GM23338 (cell line): ENCODE results near the gene CSTPP1. TPM values are rescaled to one million over a fixed set of nuclear protein-coding genes. Genes with fewer than 3 reads are reported as not detected.

Source experiments
- ATAC-seq: fragments of 200-7000 bp; cut with Tn5 transposase; 3 replicates; pipeline ENCODE4 v1.9.1; 2020
- DNase-seq: peaks from one replicate; pipeline ENCODE4 v3.0.0-alpha.2; 2015; ENCODE audit warnings: low spot score
- H2AFZ ChIP-seq: fragments of 200-600 bp; sonication (generic); 2 replicates; pipeline ENCODE4 v1.8.0; 2016; ENCODE audit warnings: antibody characterized with exemption, mild to moderate bottlenecking, moderate library complexity
- H3F3A ChIP-seq: fragments of 200-600 bp; sonication (generic); replicated peaks from 2 replicates; pipeline ENCODE4 v1.8.0; 2017; ENCODE audit warnings: antibody characterized with exemption, mixed run types, low read depth
- H3K27ac ChIP-seq: fragments of 200-600 bp; sonication (generic); 2 replicates; pipeline ENCODE4 v1.6.1; 2016; ENCODE audit warnings: low read depth
- H3K27me3 ChIP-seq: fragments of 200-600 bp; sonication (generic); 2 replicates; pipeline ENCODE4 v1.8.0; 2016; ENCODE audit warnings: mild to moderate bottlenecking, mixed run types, moderate library complexity; ENCODE audit not compliant: insufficient read depth
- H3K36me3 ChIP-seq: fragments of 200-600 bp; sonication (generic); 2 replicates; pipeline ENCODE4 v1.8.0; 2016; ENCODE audit warnings: mild to moderate bottlenecking; ENCODE audit not compliant: insufficient read depth
- H3K4me1 ChIP-seq: fragments of 200-600 bp; sonication (generic); 2 replicates; pipeline ENCODE4 v1.8.0; 2016; ENCODE audit warnings: mild to moderate bottlenecking, moderate library complexity; ENCODE audit not compliant: insufficient read depth
- H3K4me2 ChIP-seq: fragments of 200-600 bp; sonication (generic); 2 replicates; pipeline ENCODE4 v1.7.1; 2017; ENCODE audit warnings: mixed run types
- H3K4me3 ChIP-seq: fragments of 200-600 bp; sonication (generic); 2 replicates; pipeline ENCODE4 v1.6.1; 2016; ENCODE audit warnings: mixed run types
- H3K79me2 ChIP-seq: fragments of 200-600 bp; sonication (generic); replicated peaks from 2 replicates; pipeline ENCODE4 v1.8.0; 2017; ENCODE audit warnings: mild to moderate bottlenecking; ENCODE audit not compliant: insufficient read depth
- H3K9me2 ChIP-seq: fragments of 200-600 bp; sonication (generic); 2 replicates; pipeline ENCODE4 v1.8.0; 2017; ENCODE audit not compliant: insufficient read depth
- H4K20me1 ChIP-seq: fragments of 200-600 bp; sonication (generic); replicated peaks from 2 replicates; pipeline ENCODE4 v1.8.0; 2017; ENCODE audit warnings: mild to moderate bottlenecking; ENCODE audit not compliant: insufficient read depth
- H3K27ac Mint-ChIP-seq: 2 replicates; pipeline ENCODE4 v1.8.0; 2020; ENCODE audit warnings: inconsistent platforms, mild to moderate bottlenecking, moderate library complexity, mixed read lengths
- H3K27me3 Mint-ChIP-seq: 3 replicates; pipeline ENCODE4 v1.8.0; 2022; ENCODE audit warnings: low read depth, mild to moderate bottlenecking, moderate library complexity, mixed read lengths, inconsistent platforms; ENCODE audit not compliant: insufficient read depth, poor library complexity
- H3K36me3 Mint-ChIP-seq: 3 replicates; pipeline ENCODE4 v1.8.0; 2021; ENCODE audit warnings: low read depth, mild to moderate bottlenecking, inconsistent platforms, moderate library complexity, mixed read lengths
- H3K4me1 Mint-ChIP-seq: 3 replicates; pipeline ENCODE4 v1.8.0; 2020; ENCODE audit warnings: mild to moderate bottlenecking, inconsistent platforms, mixed read lengths
- H3K4me3 Mint-ChIP-seq: 3 replicates; pipeline ENCODE4 v1.8.0; 2021; ENCODE audit warnings: moderate library complexity, mild to moderate bottlenecking, inconsistent platforms, mixed read lengths
- H3K9me3 Mint-ChIP-seq: 3 replicates; pipeline ENCODE4 v1.8.0; 2020; ENCODE audit warnings: moderate library complexity, mild to moderate bottlenecking, inconsistent platforms, mixed read lengths
- CREB1 ChIP-seq: fragments of 250-450 bp; sonication (Bioruptor Pico); IDR thresholded peaks from 2 replicates; pipeline ENCODE4 v1.5.0; 2020; ENCODE audit warnings: low read depth, mild to moderate bottlenecking, moderate library complexity
- CTCF ChIP-seq, 2 experiments: fragments of 200-600 bp in 1 of 2; sonication (generic) in 1 of 2; conservative IDR thresholded peaks; 2 replicates each; pipeline versions ENCODE4 v1.5.1 to v1.6.1; 2016 to 2017; ENCODE audit warnings: antibody characterized with exemption in 2 of 2, low read depth in 2 of 2, mild to moderate bottlenecking in 2 of 2, moderate library complexity in 1 of 2
- JUNB ChIP-seq: IDR thresholded peaks from one replicate; pipeline ENCODE4 v1.6.1; 2016; ENCODE audit warnings: antibody characterized with exemption; ENCODE audit not compliant: unreplicated experiment
- NANOG ChIP-seq: IDR thresholded peaks from 2 replicates; pipeline ENCODE4 v1.6.1; 2016; ENCODE audit warnings: antibody characterized with exemption, borderline replicate concordance
- POLR2AphosphoS5 ChIP-seq: IDR thresholded peaks from 2 replicates; pipeline ENCODE4 v1.6.1; 2016; ENCODE audit warnings: antibody characterized with exemption, low read depth
- STAT1 ChIP-seq: IDR thresholded peaks from one replicate; pipeline ENCODE4 v1.6.1; 2016; ENCODE audit warnings: antibody characterized with exemption; ENCODE audit not compliant: unreplicated experiment
- ZNF114 ChIP-seq: fragments of 250-450 bp; sonication (Bioruptor Pico); IDR thresholded peaks from 2 replicates; pipeline ENCODE4 v1.5.0; 2020; ENCODE audit warnings: mild to moderate bottlenecking, moderate library complexity
- ZNF331 ChIP-seq: fragments of 250-450 bp; sonication (Bioruptor Pico); IDR thresholded peaks from 2 replicates; pipeline ENCODE4 v1.5.0; 2020; ENCODE audit warnings: low read depth, mild to moderate bottlenecking, moderate library complexity
- ZNF462 ChIP-seq: fragments of 250-450 bp; sonication (Bioruptor Pico); IDR thresholded peaks from 2 replicates; pipeline ENCODE4 v1.5.0; 2020; ENCODE audit warnings: mild to moderate bottlenecking, moderate library complexity
- long read RNA-seq: library from polyadenylated mRNA; unstranded; transcript quantifications from one replicate; pipeline ENCODE4 v2.0.0, GENCODE V29; 2020; ENCODE audit not compliant: unreplicated experiment
- polyA plus RNA-seq: library from polyadenylated mRNA; unstranded; fragments of >200 nt; fragmentation: Nextera tagmentation; extraction: Ambion mirVana; gene quantifications from 2 replicates; pipeline ENCODE4 v1.2.1, GENCODE V29; 2016
- total RNA-seq: library from RNA; depleted of rRNA; stranded (reverse); fragments of >200 nt; shearing (Covaris generic); gene quantifications from 2 replicates; pipeline ENCODE4 v1.2.3, GENCODE V29; 2014; rRNA removed
- TF ChIP-seq, protein P1 (sequence below): IDR thresholded peaks from 2 replicates; pipeline ENCODE4 v1.6.1; 2016; ENCODE audit warnings: antibody characterized with exemption
- TF ChIP-seq, protein P2 (sequence below): IDR thresholded peaks from one replicate; pipeline ENCODE4 v1.6.1; 2018; ENCODE audit warnings: antibody characterized with exemption; ENCODE audit not compliant: unreplicated experiment

Gene CSTPP1
- 18.5 and 42.6 TPM in 2 replicates for total RNA-seq
- polyA plus RNA-seq: 22.2 and 23.5 TPM in 2 replicates
- long read RNA-seq, transcript C11orf49-201 (9 exons, 1,645 nt): major isoform, 40 of 64 reads
- long read RNA-seq, transcript C11orf49-207 (8 exons, 1,527 nt): minor isoform, 6 of 64 reads
- long read RNA-seq, transcript C11orf49-204 (8 exons, 1,916 nt): minor isoform, 8 of 64 reads
- long read RNA-seq, partial matches to known transcripts: 2 of 64 reads
- long read RNA-seq, other reads (novel, unspliced or antisense): 5 of 64 reads

GRCh38 chr11:46936138-46937110 lies at the start of gene CSTPP1:
Gene CSTPP1 (plus strand): TSS chr11:46936761. CDS start chr11:46936806, 45 bp downstream.
- Histone ChIP-seq H3K4me3 (peak within 1 kb of the TSS; percentile 84), H3K79me2 (peaks cover 9% of the 10 kb centered on the region; the same call in 1 of the 2 replicates), H4K20me1 (no peaks in the 10 kb centered on the region), H2AFZ (peak within 1 kb of the TSS; percentile 100), H3K4me2 (peak within 1 kb of the TSS; percentile 98), H3K27me3 (no peaks in the 10 kb centered on the region), H3F3A (peaks cover 12% of the 10 kb centered on the region; the same call in 1 of the 2 replicates), H3K27ac (peak within 1 kb of the TSS; percentile 98), H3K4me1 (peaks cover 6% of the 10 kb centered on the region), H3K36me3 (0 out of 2 replicates have a peak, but pooled peaks cover 1% of the 10 kb centered on the region), H3K9me2 (no peaks in the 10 kb centered on the region)
- peak; percentile 74 for TF ChIP-seq CREB1 (CRISPR knock-in tag)
- TF ChIP-seq, protein P1, sequence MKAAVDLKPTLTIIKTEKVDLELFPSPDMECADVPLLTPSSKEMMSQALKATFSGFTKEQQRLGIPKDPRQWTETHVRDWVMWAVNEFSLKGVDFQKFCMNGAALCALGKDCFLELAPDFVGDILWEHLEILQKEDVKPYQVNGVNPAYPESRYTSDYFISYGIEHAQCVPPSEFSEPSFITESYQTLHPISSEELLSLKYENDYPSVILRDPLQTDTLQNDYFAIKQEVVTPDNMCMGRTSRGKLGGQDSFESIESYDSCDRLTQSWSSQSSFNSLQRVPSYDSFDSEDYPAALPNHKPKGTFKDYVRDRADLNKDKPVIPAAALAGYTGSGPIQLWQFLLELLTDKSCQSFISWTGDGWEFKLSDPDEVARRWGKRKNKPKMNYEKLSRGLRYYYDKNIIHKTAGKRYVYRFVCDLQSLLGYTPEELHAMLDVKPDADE: no peak
- no peak for TF ChIP-seq ZNF114 (CRISPR knock-in tag)
- no peak for TF ChIP-seq ZNF462
- TF ChIP-seq CTCF (conservative IDR thresholded peaks at IDR 0.05; ENCODE audit: low read depth in 2 of 2): no peak; a peak in 1 of 4 replicates
- no peak for TF ChIP-seq ZNF331 (CRISPR knock-in tag)
- TF ChIP-seq, protein P2, sequence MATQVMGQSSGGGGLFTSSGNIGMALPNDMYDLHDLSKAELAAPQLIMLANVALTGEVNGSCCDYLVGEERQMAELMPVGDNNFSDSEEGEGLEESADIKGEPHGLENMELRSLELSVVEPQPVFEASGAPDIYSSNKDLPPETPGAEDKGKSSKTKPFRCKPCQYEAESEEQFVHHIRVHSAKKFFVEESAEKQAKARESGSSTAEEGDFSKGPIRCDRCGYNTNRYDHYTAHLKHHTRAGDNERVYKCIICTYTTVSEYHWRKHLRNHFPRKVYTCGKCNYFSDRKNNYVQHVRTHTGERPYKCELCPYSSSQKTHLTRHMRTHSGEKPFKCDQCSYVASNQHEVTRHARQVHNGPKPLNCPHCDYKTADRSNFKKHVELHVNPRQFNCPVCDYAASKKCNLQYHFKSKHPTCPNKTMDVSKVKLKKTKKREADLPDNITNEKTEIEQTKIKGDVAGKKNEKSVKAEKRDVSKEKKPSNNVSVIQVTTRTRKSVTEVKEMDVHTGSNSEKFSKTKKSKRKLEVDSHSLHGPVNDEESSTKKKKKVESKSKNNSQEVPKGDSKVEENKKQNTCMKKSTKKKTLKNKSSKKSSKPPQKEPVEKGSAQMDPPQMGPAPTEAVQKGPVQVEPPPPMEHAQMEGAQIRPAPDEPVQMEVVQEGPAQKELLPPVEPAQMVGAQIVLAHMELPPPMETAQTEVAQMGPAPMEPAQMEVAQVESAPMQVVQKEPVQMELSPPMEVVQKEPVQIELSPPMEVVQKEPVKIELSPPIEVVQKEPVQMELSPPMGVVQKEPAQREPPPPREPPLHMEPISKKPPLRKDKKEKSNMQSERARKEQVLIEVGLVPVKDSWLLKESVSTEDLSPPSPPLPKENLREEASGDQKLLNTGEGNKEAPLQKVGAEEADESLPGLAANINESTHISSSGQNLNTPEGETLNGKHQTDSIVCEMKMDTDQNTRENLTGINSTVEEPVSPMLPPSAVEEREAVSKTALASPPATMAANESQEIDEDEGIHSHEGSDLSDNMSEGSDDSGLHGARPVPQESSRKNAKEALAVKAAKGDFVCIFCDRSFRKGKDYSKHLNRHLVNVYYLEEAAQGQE: no peak
- TF ChIP-seq STAT1: no peak
- no peak for TF ChIP-seq NANOG
- peak; percentile 35; the same call in 1 of the 2 replicates for TF ChIP-seq POLR2AphosphoS5
- TF ChIP-seq JUNB: no peak
- peak; percentile 98 for DNase-seq
- H3K4me3 Mint-ChIP-seq: peak within 1 kb of the TSS; percentile 92
- peaks cover 6% of the 10 kb centered on the region for H3K27me3 Mint-ChIP-seq
- peak; percentile 98 for ATAC-seq
- peaks cover 4% of the 10 kb centered on the region; the same call in 2 of the 3 replicates for H3K4me1 Mint-ChIP-seq
- H3K27ac Mint-ChIP-seq: peak within 1 kb of the TSS; percentile 76; the same call in 1 of the 2 replicates
- no peaks in the 10 kb centered on the region for H3K36me3 Mint-ChIP-seq
- no peaks in the 10 kb centered on the region; the same call in 2 of the 3 replicates for H3K9me3 Mint-ChIP-seq
